GM18517 (cell line): Measurements from ENCODE around the gene SLC25A30.
"Not testable (repeated sequence)": the region's sequence is repeated elsewhere in the genome, so short reads cannot be mapped to it uniquely, and the experiment has no call there.

Experiments
- ATAC-seq: cut with Tn5 transposase; IDR thresholded peaks from one replicate; pipeline ENCODE4 v1.9.1; 2021; ENCODE audit warnings: mild to moderate bottlenecking, moderate library complexity; ENCODE audit not compliant: unreplicated experiment

The SLC25A30 gene

DNA sequence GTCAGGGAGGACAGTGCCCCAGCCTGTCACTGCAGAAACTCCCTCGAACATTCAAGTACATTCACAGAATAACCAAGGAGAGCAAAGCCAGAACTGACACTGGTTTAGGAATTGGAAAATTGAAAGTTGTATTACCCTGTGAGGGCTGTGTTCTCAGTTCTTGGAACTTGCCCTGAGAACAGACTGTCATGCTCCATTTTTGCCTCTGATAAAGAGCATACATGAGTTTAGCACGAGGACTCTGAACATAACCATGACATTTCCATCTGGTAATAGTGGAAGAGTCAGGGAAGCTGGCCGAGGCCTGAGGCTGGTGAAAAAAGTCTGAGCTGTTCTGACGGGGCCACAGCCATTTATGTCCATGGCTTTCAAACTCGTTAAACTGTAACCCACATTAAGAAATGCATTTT is 15.2 kb upstream of the SLC25A30 start:
- ATAC-seq = no peak

DNA sequence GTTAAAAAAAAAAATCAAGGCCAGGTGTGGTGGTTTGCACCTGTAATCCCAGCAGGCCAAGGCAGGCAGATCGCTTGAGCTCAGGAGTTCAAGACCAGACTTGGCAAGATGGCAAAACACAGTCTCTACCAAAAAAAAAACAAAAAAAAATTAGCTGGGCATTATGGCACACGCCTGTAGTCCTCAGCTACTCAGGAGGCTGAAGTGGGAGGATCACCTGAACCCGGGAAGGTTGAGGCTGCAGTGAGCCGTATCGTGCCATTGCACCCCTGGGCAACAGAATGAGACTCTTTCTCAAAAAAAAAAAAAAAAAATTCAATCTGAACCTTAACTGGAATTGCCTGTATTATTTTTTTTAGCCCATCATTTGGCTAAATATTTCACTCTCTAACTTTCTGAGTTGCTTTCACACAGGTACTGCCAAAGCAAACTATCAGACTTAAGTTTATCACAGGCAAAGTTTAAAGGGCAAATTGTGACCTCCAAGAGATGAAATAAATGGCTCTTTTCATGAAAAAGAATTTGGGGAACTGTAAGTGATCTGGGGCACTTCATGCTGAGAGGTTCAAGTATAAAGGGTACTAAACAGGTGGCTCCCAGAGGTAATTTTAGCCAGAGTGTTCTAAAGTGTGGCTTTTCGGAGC is 14.7 kb upstream of the SLC25A30 start:
- ATAC-seq = no peak

DNA sequence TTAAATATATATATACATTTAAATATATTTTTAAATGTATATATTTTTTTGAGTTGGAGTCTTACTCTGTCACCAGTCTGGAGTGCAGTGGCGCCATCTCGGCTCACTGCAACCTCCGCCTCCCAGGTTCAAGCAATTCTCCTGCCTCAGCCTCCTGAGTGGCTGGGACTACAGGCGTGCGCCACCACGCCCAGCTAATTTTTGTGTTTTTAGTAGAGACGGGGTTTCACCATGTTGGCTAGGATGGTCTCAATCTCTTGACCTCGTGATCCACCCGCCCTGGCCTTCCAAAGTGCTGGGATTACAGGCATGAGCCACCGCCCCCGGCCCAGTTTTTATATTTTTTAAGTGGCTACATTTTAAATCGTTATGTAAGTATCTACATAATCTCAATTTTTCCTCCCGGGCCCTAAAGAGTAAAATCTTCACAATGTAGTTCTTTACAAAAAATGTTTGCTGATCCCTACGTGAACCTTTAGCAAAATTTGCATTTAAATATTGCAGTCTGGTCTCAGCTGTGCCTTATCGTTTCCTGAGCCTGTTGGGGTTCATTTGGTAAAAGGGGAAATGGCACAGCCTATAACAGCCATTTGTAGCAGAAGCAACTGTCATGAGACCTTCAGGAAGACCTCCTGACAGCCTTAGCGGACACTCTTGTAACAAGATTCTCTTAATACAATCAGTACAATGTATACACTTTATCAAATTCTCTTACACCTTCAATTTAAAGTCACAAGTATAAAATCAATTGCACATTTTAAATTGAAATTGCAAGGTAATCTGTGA is 8.1 kb upstream of the SLC25A30 start:
- ATAC-seq = not testable (repeated sequence)

DNA sequence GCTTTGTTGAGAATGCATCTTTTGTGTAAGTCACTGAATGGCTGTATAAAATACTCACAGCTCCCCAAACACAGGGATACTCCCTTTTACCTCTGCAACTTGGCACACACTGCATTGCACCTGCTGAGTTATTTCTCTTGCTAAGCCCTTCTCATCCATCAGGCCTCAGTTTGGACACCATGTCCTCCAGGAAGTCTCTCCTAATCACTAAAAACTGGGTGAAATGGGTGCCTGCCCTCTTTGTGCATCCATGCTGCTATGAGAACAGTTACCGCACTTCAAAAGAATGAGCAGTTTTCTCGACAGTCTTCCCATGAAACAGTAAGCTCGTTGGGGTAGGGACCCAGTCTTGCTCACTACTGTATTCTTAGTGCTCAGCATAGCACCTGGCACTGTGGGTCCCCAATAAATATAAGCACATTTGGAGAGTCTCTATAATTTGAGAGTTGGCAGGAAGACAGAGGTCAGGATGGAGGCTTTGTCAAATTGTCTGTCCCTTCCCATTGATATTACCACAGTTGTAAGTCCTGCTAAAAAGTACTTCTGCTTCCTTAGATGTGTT is 4.6 kb upstream of the SLC25A30 start:
- no peak for ATAC-seq

DNA sequence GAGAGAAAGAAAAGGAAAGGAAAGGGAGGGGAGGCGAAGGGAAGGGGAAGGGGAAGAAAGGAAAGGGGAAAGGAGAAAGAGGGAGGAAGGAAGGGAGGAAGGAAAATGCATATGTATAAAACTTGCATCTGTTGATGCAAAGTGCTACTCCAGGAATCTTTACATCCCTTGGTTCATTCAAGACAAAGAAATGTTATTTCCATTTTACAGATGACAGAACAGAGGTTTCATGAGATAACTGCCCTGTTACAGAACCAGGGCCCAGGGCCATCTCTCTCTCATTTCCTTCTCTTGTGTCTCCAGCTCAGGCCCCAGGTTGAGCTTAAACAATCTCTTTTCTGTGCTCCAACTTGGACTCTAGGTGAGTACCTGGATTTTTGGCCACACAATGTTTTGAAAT is 1.8 kb upstream of the SLC25A30 start:
- no peak for ATAC-seq

DNA sequence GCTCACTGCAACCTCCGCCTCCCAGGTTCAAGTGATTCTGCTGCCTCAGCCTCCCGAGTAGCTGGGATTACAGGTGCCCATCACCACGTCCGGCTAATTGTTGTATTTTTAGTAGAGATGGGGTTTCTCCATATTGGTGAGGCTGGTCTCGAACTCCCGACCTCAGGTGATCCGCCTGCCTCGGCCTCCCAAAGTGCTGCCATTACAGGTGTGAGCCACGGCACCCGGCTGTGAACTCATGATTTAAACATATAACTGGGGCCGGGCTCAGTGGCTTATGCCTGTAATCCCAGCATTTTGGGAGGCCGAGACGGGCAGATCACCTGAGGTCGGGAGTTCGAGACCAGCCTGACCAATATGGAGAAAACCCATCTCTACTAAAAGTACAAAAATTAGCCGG is 1.2 kb upstream of the SLC25A30 start:
- ATAC-seq = not testable (repeated sequence)

DNA sequence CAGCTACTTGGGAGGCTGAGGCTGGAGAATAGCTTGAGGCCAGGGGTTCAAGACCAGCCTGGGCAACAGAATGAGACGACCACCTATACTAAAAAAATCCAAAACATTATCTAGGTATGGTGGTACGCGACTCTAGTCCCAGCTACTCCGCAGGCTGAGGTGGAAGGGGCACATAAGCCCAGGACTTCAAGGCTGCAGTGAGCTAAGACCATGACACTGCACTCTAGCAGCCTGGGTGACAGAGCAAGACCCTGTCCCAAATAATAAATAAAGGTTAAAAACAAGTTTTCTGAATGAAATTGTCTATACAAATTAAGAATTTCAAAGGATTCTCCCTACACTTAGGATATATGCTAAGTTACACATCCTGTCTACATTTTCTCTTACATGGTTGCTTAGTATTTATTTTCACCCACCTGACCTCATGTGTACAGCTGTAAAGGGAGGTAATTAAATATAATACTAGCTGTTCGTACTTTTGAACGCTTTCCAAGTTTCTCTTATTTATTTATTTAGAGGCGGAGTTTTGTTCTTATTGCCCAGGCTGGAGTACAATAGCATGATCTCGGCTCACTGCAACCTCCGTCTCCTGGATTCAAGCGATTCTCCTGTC is 1.6 kb downstream of the SLC25A30 start:
- no peak for ATAC-seq

DNA sequence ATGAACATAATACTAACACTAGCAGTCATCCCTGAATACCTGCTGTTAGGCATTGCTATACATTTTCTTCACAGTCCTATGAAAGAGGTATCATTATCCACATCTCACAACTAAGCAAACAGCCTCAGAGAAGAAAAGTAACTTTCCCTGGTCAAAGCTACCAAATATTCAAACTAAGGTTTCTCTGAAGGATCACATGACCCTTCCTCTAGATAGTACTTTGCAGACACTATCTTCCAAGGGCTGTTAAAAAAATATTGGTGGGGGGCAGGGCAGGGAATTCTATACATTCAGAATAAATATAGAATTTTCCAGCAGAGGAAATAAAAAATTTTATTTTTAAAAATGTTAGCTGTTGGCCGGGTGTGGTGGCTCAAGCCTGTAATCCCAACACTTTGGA is 3.1 kb downstream of the SLC25A30 start:
- no peak for ATAC-seq

DNA sequence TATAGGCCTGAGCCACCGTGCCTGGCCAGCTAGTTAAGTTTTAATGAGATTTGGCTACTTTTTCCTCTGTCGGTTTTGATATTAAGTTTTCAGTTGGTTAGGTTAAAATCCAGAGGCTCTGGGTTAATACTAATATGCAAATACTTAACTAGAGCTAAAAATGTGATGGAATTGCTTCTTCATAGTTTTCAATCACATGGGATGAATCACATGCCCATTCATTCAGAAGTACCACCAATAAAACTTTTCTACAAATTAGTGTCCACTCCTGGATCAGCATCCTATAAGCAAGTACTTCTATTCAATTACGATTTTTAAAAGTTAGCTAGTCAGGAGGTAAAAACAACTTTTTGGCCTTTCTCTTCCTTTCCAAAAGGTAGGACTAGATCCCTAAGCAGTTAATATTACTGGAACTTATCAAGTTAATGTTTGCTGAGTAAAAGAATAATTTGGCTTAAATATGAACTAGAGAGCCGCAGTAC is 4.3 kb downstream of the SLC25A30 start:
- ATAC-seq = no peak

DNA sequence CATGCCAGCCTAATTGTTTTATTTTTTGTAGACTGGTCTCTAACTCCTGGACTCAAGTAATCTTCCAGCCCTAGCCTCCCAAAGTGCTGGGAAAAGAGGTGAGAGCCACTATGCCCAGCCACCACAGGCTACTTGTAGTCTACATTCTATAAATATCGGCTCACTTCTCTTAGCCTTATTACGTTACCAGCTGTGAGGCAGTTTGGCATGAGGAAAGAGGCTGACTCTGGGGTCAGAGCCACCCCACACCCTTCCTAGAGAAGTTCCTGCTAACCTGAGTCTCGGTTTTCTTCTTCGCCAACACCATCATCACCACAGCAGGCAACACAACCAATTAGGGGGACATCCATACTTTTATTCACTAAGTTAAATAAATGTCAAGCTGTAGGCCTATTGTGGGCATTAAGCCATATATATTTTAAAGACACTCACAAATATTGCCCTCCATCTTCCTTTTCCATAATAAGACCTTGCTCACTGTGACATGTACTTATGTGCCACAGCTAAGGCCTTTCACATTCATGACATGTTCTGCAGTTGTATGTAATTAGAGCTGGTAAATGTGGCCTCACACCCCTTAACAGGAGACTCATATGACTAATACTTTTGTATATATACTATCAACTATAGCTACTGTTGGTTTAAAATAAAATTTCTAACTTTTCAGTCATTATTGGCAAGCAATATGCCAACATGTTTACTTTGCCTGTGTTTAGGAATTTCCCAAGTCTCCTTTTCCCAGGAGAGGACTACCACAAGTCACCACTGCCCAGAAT is 5.7 kb downstream of the SLC25A30 start:
- no peak for ATAC-seq

DNA sequence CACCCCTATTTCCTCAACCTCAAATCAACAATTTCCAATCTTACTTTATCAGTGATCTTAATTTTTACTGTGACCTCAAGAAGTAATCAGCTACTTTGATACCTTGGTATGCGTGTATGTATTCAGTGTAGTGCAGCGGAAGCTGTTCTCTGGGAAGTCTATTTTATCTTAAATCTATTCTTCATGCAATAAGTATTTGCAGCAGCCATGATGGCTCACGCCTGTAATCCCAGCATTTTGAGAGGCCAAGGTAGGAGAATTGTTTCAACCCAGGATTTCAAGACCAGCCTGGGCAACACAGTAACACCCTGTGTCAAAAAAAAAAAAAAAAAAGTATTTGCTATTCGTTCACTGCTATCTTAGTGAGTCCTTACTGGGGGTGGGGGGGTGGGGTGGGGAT is 6.5 kb downstream of the SLC25A30 start:
- ATAC-seq = no peak

DNA sequence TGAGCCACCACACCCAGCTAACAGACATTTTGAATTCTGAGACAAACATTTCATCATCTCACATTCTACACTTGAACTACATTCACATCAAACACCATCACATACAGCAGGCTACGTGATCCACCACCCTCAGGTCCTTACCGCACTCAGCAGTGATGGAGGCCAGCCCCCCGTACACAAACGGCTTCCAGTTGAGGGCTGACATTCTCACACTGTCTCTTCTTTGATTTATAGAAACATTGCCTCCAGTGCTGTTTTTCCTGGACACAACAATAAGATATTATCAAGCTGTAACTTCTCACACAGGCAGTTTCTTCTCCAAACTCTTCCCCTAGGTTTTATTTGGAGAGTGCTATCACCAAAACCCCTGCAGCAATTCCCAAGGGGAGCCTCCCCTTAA is 7.0 kb downstream of the SLC25A30 start:
- ATAC-seq = no peak

DNA sequence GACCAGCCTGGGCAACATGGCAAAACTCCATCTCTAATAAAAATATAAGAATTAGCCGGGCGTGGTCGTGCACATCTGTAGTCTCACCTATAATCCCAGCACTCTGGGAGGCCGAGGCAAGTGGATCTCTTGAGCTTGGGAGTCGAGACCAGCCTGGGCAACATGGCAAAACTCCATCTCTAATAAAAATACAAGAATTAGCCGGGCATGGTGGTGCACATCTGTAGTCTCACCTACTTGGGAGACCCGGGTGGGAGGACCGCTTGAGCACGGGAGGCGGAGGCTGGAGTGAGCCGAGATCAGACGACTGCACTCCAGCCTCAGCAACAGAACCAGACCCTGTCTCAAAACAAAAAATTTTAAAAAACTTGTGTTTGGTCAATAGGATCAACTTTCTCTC is 7.7 kb downstream of the SLC25A30 start:
- ATAC-seq = no peak

DNA sequence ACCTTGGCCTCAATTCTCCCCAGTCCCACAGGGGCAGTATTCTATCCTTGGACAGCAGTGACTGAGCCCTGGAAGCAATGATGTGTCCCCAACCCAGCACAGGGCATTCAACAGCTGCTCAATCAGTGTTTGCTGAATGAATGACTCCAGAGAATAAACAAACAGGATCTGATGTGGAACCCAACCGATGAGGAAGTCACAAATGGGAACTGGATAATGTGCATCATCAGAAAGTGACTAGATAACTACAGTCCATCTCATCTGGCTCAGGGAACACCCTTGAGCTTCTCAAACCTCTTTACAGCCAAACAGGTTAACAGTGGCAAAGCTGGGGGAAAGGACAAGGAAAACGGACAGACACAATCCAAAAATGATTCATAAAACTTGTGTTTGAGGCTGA is 8.2 kb downstream of the SLC25A30 start:
- ATAC-seq = no peak

DNA sequence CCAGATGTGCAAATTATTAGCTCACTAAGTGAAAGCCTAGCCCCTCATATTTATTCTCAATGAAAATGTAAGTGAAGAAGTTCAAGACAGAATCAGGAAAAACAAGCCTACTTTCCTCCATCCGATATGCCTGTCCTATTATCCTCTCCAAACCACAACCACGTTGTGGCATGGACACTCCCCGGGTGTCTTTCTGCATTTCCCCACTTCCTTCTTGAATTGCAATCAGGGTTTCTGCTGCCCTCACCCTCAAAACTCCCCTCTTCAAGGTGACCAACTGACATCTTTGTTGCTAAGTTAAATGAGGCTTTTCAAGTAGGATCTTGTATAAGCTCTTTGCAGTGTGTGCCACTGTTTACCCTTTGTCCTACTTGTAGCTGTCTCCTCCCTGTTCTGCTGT is 11.8 kb downstream of the SLC25A30 start:
- no peak for ATAC-seq

DNA sequence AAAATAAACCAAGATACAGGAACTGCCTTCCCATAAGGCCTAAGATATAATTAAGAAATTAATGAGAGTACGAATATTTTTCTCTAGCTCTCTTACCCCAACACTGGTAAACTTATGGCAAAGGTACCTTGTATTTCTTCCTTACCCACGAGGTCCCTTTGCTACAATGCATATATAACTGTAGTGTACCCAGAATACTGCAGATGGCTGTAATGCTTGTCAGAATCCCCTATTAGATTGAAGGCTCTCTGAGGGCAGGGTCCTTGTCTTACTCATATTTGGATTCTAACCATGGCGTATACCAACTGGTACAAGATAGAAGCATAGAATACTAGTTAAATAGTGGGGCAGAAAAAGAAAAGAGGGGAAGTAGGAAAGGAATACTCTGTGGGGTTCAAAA is 15.1 kb downstream of the SLC25A30 start:
- no peak for ATAC-seq

DNA sequence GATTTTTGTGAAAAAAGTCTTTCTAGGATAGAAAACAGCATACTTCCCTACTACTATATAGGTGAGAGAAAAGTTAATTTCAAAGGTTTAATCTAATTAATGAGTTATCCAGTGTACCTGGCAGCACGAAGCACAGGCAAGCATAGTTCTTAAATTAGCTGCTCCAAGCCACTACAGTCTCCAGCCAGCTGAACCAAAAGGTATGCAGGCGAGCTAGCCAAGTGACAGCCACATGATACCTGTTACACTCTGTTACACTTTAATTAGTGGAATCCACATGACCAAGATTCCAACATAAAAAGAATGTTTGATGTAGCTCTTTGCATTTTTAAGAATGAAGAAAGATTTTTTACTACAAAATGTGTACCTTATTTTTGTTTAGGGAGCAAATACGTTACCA is 15.5 kb downstream of the SLC25A30 start:
- ATAC-seq = no peak

DNA sequence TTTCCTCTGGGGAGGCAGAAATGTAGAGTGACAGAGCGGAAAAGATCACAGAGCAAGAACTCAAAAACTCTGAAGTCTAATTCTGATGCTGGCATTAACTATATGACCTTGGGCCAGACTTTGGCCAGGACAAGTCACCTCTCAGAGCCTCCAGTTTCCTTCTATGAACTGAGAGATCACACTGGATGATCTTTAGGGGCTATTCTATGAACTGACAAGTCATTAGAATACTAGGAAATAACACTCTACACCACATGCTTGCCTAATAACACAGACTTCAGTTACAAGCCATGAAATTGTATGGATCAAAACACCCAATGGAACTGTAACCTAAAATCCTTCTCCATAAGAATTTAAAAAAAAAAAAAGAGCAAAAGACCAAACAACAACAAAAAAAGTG is 16.9 kb downstream of the SLC25A30 start:
- ATAC-seq = no peak

DNA sequence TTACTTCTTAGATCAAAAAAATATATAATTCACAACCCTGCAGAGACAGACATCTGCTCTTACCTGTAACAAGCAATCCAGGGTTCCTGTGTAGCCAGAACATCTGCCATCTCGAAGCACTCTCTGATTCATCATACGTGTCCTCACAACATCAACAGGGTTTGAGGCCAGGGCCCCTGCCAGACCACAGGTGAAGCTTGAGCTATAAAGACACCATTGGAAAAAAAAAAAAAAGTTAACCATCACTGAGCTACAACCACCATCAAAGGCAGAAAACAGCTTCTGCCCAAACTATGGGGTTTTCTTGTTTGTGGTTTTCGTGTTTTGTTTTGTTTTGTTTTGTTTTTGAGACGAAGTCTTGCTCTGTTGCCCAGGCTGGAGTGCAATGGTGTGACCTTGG is 19.3 kb downstream of the SLC25A30 start:
- ATAC-seq = no peak

DNA sequence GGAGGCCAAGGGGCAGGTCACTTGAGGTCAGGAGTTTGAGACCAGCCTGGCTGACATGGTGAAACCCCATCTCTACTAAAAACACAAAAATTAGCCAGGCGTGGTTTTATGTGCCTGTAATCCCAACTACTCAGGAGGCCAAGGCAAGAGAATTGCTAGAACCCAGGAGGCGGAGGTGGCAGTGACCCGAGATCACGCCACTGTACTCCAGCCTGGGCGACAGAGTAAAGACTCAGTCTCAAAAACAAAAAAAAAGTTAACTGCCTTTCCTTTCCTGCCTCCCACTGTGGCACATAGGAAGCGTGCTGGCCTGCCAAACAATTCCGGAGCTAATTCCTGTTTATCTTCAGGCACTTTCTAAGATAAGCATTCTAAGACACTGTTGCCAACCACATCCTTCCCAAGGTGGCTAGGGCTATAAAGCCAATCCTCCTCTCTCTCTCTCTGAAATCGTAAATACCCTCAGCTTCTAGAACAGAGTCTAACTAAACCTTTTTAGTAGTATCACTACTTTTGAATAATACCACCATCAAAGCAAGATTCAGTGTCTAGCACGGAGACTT is 21.6 kb downstream of the SLC25A30 start:
- no peak for ATAC-seq
